Adrenal gland (tissue), 12 donors: ENCODE results near the gene RGS8. TPM values are rescaled to one million over a fixed set of nuclear protein-coding genes. Genes with fewer than 3 reads are reported as not detected.

Experiments used
- DNase-seq, 7 donors: peaks; one replicate each; pipeline ENCODE4 v3.0.0-alpha.2; 2019 to 2020
- H3K27ac ChIP-seq, 5 donors: fragments of 200-600 bp; sonication (generic) in 4 of 5; 1 replicate in 3 of 5; 2 replicates in 2 of 5; pipeline versions ENCODE4 v1.5.1 to v1.8.0; 2016 to 2020; ENCODE audit warnings: mild to moderate bottlenecking in 1 of 5
- H3K27me3 ChIP-seq: fragments of 200-600 bp; 2 replicates; pipeline ENCODE4 v1.8.0; 2021
- H3K36me3 ChIP-seq, 2 donors: fragments of 200-600 bp; replicated peaks in 1 of 2; 1 replicate in 1 of 2; 2 replicates in 1 of 2; pipeline versions ENCODE4 v1.5.1 to v1.8.0; 2018 to 2022
- H3K4me1 ChIP-seq, 2 donors: fragments of 200-600 bp; replicated peaks in 1 of 2; 1 replicate in 1 of 2; 2 replicates in 1 of 2; pipeline versions ENCODE4 v1.5.1 to v1.8.0; 2018 to 2021
- H3K4me3 ChIP-seq, 4 donors: fragments of 200-600 bp; sonication (generic) in 3 of 4; one replicate each; pipeline ENCODE4 v1.5.1; 2016 to 2018
- H3K9me3 ChIP-seq, 3 donors: fragments of 200-600 bp; sonication (generic) in 1 of 3; replicated peaks in 1 of 3; 1 replicate in 2 of 3; 2 replicates in 1 of 3; pipeline versions ENCODE4 v1.5.1 to v1.8.0; 2016 to 2021
- POLR2A ChIP-seq, 2 donors: fragments of 450-650 bp; IDR thresholded peaks; one replicate each; pipeline ENCODE4 v1.6.1; 2017; ENCODE audit warnings: antibody characterized with exemption in 2 of 2, mild to moderate bottlenecking in 2 of 2, moderate library complexity in 1 of 2
- WGBS, 4 donors: extraction: QIAGEN DNeasy Blood & Tissue Kit in 2 of 4; methylation state at CpG; one replicate each; pipeline versions ENCODE4 v1.1.5 to v1.1.7; 2013 to 2017; 5-methylcytosine and 5-hydroxymethylcytosine counted together
- intact Hi-C, 2 donors: fragments of 100-400 bp; cut with DNase I; formaldehyde crosslinking; loops; one replicate each; pipeline versions ENCODE4 v1.14.1 to v1.15.0; 2022 to 2023
- polyA plus RNA-seq, 3 donors: library from polyadenylated mRNA; stranded (reverse); fragments of 200-250 nt in 2 of 3; fragments of 350-450 nt in 1 of 3; fragmentation: Illumina TruSeq in 1 of 3; extraction: RNeasy Lipid Tissue Mini Kit (QIAGEN cat#74804) in 1 of 3; gene quantifications; one replicate each; pipeline ENCODE4 v1.2.3, GENCODE V29; 2013 to 2014
- total RNA-seq, 9 donors: library from RNA; depleted of rRNA in 4 of 9; stranded (reverse); fragments of >200 nt in 4 of 9; fragments of 120-200 nt in 1 of 9; fragmentation: NEBNext Ultra II Directional in 1 of 9; extraction: Animal tissue kit (Norgen Biotek cat#: 25700) in 1 of 9; gene quantifications; one replicate each; pipeline versions ENCODE4 v1.1.0 to v1.2.4, GENCODE V29; 2013 to 2023
- TF ChIP-seq, protein P1 (sequence below), 6 experiments: fragments of 450-650 bp in 4 of 6; fragments of 200-600 bp in 2 of 6; sonication (generic) in 1 of 6; IDR thresholded peaks; 1 replicate in 5 of 6; 2 replicates in 1 of 6; pipeline versions ENCODE4 v1.5.1 to v1.8.0; 2016 to 2021; ENCODE audit warnings: antibody characterized with exemption in 6 of 6, mild to moderate bottlenecking in 2 of 6, moderate library complexity in 1 of 6
- donor health status: healthy with polysubstance abuse.
- donor health status: Bipolar disorder and iron deficiency.
- donor health status: DM: yes; HTN: yes; CAD: no.
- donor health status: DM: no; HTN: no; CAD: no.
- donor health status: DM: no; HTN: no; CAD: no.
- donor health status: DM: yes; HTN: yes; CAD: no.

The RGS8 gene
- total and polyA plus RNA-seq, 12 donors: 0.40 to 11.8 (median 1.2) TPM

DNA sequence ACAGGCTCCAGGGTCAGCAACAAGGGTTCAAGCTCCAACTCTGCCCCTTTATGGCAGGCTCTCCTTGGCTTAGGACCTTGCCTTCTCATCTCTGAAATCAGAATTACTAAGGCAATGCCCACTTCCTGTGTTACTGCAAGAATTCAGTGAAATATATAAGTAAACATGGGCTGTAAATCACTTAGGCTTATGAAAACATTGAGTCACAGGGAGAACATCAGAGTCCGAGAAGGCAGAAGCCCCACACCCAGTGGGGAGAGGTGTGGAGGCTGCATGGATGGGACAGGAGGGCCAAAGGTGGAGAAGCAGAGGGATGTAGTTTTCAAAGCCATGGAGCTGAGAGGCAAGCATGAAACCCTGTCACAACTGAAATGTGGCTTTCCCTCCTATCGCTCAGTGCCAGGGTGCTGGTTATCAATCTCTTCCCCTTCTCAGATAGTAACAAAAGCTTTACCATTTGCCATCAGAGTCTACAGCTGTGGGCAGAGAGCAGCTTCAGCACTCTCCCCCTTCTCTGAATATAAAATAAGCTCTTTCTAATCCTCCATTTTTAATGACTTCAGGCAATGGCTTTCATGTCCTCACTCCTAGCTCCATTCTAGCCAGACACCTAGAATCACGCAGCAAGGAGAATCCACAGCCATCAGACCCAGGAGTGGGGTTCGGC, 3.4 kb downstream of the RGS8 start:
- H3K4me3 ChIP-seq: no peak overlapping the region
- no peaks in the 10 kb centered on the region for H3K9me3 ChIP-seq
- H3K27me3 ChIP-seq: no peaks in the 10 kb centered on the region
- WGBS, 4 donors: 84 to 91% (median 88%) methylated on average over 4 of the region's 4 CpGs
- intact Hi-C loops: no loop called here
- DNase-seq: no peak
- H3K4me1 ChIP-seq: no peaks in the 10 kb centered on the region
- no peak for TF ChIP-seq POLR2A (IDR thresholded peaks at IDR 0.05)
- TF ChIP-seq, protein P1, sequence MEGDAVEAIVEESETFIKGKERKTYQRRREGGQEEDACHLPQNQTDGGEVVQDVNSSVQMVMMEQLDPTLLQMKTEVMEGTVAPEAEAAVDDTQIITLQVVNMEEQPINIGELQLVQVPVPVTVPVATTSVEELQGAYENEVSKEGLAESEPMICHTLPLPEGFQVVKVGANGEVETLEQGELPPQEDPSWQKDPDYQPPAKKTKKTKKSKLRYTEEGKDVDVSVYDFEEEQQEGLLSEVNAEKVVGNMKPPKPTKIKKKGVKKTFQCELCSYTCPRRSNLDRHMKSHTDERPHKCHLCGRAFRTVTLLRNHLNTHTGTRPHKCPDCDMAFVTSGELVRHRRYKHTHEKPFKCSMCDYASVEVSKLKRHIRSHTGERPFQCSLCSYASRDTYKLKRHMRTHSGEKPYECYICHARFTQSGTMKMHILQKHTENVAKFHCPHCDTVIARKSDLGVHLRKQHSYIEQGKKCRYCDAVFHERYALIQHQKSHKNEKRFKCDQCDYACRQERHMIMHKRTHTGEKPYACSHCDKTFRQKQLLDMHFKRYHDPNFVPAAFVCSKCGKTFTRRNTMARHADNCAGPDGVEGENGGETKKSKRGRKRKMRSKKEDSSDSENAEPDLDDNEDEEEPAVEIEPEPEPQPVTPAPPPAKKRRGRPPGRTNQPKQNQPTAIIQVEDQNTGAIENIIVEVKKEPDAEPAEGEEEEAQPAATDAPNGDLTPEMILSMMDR (IDR thresholded peaks at IDR 0.05): no peak
- no peaks in the 10 kb centered on the region for H3K36me3 ChIP-seq
- H3K27ac ChIP-seq: no peak overlapping the region

DNA sequence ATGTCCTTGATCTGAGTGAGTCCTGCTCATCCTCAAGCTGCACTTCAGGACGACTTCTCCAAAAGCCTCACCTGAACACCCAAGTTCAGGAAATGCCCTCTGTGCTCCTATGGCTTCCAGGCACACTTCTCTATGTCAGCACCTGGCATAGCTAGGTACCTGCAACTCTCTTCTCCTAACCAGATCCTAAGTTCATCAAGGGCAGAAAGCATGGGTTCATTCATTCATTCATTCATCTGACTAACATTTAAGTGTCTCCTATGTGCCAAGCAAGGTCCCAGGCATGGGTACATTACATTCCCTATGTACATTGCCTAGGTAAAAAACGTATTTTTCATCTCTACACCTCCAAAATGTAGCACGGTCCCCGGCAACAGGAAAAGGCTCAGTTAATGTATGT, 4.0 kb downstream of the RGS8 start:
- no peaks in the 10 kb centered on the region for H3K9me3 ChIP-seq
- WGBS, 4 donors: 84 to 96% (median 89%) methylated on average over 4 of the region's 4 CpGs

DNA sequence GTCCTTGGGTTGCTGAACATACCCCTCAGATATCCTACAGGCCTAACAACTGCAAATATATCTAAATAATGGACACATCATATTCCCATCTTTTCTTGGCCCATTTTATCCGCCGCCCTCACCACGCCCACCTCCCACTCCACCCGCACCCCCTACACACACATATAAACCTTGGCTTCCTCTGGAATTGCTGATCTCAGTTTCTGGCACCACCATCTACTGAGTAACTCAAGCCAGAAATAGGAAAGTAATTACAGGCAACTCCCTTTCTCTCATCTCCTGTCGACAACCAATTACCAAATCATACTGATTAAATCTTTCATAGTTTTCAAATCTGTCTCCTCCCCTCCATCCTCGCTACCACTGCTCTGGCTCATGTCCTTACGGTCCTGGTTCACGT, 4.7 kb downstream of the RGS8 start:
- TF ChIP-seq POLR2A (IDR thresholded peaks at IDR 0.05): no peak
- TF ChIP-seq, protein P1 (IDR thresholded peaks at IDR 0.05): no peak
- no peaks in the 10 kb centered on the region for H3K4me1 ChIP-seq
- intact Hi-C loops: no loop called here
- WGBS, 4 donors: 77 to 93% (median 88%) methylated on average over 8 of the region's 8 CpGs
- no peak overlapping the region for H3K4me3 ChIP-seq
- H3K36me3 ChIP-seq: no peaks in the 10 kb centered on the region
- H3K9me3 ChIP-seq: no peaks in the 10 kb centered on the region
- no peaks in the 10 kb centered on the region for H3K27me3 ChIP-seq
- no peak overlapping the region for H3K27ac ChIP-seq
- no peak for DNase-seq

More for the DNA sequence above, 4.0 kb downstream of the RGS8 start:
- TF ChIP-seq, protein P1 (IDR thresholded peaks at IDR 0.05): no peak
- TF ChIP-seq POLR2A (IDR thresholded peaks at IDR 0.05): no peak
- Histone ChIP-seq H3K27me3 (no peaks in the 10 kb centered on the region), H3K27ac (no peak overlapping the region), H3K4me3 (no peak overlapping the region), H3K4me1 (no peaks in the 10 kb centered on the region), H3K36me3 (no peaks in the 10 kb centered on the region)
- intact Hi-C loops: no loop called here
- no peak for DNase-seq

DNA sequence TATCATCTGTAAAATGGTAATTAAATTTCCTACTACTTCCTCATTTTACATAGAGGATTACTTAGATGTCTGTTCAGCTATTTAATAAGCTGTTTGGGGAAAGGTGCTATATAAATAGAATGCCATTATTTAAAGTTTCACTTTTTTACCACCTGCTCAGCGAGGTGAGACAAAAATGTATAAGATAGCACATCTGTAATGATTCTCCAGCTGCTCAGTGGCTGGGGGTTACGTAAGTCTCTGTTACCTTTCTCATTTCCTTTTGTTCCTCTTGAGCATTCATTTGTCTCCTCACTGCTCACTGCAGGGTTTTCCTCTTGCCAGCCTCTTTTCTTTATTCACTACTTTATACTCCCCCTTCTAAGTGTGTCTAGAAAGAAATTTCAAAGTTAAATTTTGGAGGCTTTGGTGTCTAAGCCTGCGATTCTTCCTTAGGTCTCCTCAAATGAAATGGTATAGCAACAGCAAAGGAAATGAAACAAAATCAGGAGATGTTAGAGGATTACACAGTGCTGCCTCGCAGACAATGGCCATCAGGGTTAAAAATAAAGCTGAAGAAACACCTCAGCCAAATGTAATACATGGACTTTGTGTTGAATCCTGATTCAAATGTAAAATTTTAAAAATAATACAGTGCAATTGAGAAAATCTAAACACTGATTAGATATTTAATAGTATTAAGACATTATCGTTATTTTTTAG, 6.8 kb downstream of the RGS8 start:
- Histone ChIP-seq H3K36me3 (no peaks in the 10 kb centered on the region), H3K9me3 (no peaks in the 10 kb centered on the region), H3K4me1 (no peaks in the 10 kb centered on the region), H3K4me3 (no peak overlapping the region), H3K27me3 (no peaks in the 10 kb centered on the region), H3K27ac (no peak overlapping the region)
- TF ChIP-seq, protein P1 (IDR thresholded peaks at IDR 0.05): no peak
- TF ChIP-seq POLR2A (IDR thresholded peaks at IDR 0.05): no peak
- WGBS, 4 donors: 81 to 93% (median 88%) methylated on average over 5 of the region's 5 CpGs
- intact Hi-C loops: no loop called here
- no peak for DNase-seq
